GM23338 (cell line): ENCODE measurements around the gene PAPPA2.

Experiments used
- CREB1 ChIP-seq: fragments of 250-450 bp; sonication (Bioruptor Pico); IDR thresholded peaks from 2 replicates; pipeline ENCODE4 v1.5.0; 2020; ENCODE audit warnings: low read depth, mild to moderate bottlenecking, moderate library complexity
- EZH2 ChIP-seq: fragments of 200-600 bp; sonication (generic); IDR thresholded peaks from one replicate; pipeline ENCODE4 v1.8.0; 2017; ENCODE audit warnings: antibody characterized with exemption, mild to moderate bottlenecking, low read depth; ENCODE audit not compliant: unreplicated experiment
- EZH2phosphoT487 ChIP-seq: fragments of 200-600 bp; sonication (generic); IDR thresholded peaks from one replicate; pipeline ENCODE4 v1.8.1; 2018; ENCODE audit warnings: antibody characterized with exemption; ENCODE audit not compliant: unreplicated experiment
- JUNB ChIP-seq: IDR thresholded peaks from one replicate; pipeline ENCODE4 v1.6.1; 2016; ENCODE audit warnings: antibody characterized with exemption; ENCODE audit not compliant: unreplicated experiment
- NANOG ChIP-seq: IDR thresholded peaks from 2 replicates; pipeline ENCODE4 v1.6.1; 2016; ENCODE audit warnings: antibody characterized with exemption, borderline replicate concordance
- POLR2AphosphoS5 ChIP-seq: IDR thresholded peaks from 2 replicates; pipeline ENCODE4 v1.6.1; 2016; ENCODE audit warnings: antibody characterized with exemption, low read depth
- STAT1 ChIP-seq: IDR thresholded peaks from one replicate; pipeline ENCODE4 v1.6.1; 2016; ENCODE audit warnings: antibody characterized with exemption; ENCODE audit not compliant: unreplicated experiment
- ZNF114 ChIP-seq: fragments of 250-450 bp; sonication (Bioruptor Pico); IDR thresholded peaks from 2 replicates; pipeline ENCODE4 v1.5.0; 2020; ENCODE audit warnings: mild to moderate bottlenecking, moderate library complexity
- ZNF331 ChIP-seq: fragments of 250-450 bp; sonication (Bioruptor Pico); IDR thresholded peaks from 2 replicates; pipeline ENCODE4 v1.5.0; 2020; ENCODE audit warnings: low read depth, mild to moderate bottlenecking, moderate library complexity
- ZNF462 ChIP-seq: fragments of 250-450 bp; sonication (Bioruptor Pico); IDR thresholded peaks from 2 replicates; pipeline ENCODE4 v1.5.0; 2020; ENCODE audit warnings: mild to moderate bottlenecking, moderate library complexity
- TF ChIP-seq, protein P1 (sequence below), 2 experiments: fragments of 200-600 bp in 1 of 2; sonication (generic) in 1 of 2; conservative IDR thresholded peaks; 2 replicates each; pipeline versions ENCODE4 v1.5.1 to v1.6.1; 2016 to 2017; ENCODE audit warnings: antibody characterized with exemption in 2 of 2, low read depth in 2 of 2, mild to moderate bottlenecking in 2 of 2, moderate library complexity in 1 of 2
- TF ChIP-seq, protein P2 (sequence below): IDR thresholded peaks from one replicate; pipeline ENCODE4 v1.6.1; 2018; ENCODE audit warnings: antibody characterized with exemption; ENCODE audit not compliant: unreplicated experiment
- TF ChIP-seq, protein P3 (sequence below): IDR thresholded peaks from 2 replicates; pipeline ENCODE4 v1.6.1; 2016; ENCODE audit warnings: antibody characterized with exemption

- TF ChIP-seq, protein P1, sequence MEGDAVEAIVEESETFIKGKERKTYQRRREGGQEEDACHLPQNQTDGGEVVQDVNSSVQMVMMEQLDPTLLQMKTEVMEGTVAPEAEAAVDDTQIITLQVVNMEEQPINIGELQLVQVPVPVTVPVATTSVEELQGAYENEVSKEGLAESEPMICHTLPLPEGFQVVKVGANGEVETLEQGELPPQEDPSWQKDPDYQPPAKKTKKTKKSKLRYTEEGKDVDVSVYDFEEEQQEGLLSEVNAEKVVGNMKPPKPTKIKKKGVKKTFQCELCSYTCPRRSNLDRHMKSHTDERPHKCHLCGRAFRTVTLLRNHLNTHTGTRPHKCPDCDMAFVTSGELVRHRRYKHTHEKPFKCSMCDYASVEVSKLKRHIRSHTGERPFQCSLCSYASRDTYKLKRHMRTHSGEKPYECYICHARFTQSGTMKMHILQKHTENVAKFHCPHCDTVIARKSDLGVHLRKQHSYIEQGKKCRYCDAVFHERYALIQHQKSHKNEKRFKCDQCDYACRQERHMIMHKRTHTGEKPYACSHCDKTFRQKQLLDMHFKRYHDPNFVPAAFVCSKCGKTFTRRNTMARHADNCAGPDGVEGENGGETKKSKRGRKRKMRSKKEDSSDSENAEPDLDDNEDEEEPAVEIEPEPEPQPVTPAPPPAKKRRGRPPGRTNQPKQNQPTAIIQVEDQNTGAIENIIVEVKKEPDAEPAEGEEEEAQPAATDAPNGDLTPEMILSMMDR (conservative IDR thresholded peaks at IDR 0.05; ENCODE audit: low read depth in 2 of 2), result no peak
- no peak for TF ChIP-seq EZH2phosphoT487
- no peak for TF ChIP-seq JUNB
- no peak for TF ChIP-seq EZH2
- TF ChIP-seq POLR2AphosphoS5, result no peak
- TF ChIP-seq, protein P2, sequence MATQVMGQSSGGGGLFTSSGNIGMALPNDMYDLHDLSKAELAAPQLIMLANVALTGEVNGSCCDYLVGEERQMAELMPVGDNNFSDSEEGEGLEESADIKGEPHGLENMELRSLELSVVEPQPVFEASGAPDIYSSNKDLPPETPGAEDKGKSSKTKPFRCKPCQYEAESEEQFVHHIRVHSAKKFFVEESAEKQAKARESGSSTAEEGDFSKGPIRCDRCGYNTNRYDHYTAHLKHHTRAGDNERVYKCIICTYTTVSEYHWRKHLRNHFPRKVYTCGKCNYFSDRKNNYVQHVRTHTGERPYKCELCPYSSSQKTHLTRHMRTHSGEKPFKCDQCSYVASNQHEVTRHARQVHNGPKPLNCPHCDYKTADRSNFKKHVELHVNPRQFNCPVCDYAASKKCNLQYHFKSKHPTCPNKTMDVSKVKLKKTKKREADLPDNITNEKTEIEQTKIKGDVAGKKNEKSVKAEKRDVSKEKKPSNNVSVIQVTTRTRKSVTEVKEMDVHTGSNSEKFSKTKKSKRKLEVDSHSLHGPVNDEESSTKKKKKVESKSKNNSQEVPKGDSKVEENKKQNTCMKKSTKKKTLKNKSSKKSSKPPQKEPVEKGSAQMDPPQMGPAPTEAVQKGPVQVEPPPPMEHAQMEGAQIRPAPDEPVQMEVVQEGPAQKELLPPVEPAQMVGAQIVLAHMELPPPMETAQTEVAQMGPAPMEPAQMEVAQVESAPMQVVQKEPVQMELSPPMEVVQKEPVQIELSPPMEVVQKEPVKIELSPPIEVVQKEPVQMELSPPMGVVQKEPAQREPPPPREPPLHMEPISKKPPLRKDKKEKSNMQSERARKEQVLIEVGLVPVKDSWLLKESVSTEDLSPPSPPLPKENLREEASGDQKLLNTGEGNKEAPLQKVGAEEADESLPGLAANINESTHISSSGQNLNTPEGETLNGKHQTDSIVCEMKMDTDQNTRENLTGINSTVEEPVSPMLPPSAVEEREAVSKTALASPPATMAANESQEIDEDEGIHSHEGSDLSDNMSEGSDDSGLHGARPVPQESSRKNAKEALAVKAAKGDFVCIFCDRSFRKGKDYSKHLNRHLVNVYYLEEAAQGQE, result no peak
- no peak for TF ChIP-seq CREB1 (CRISPR knock-in tag)
- TF ChIP-seq ZNF331 (CRISPR knock-in tag), result no peak
- TF ChIP-seq, protein P3, sequence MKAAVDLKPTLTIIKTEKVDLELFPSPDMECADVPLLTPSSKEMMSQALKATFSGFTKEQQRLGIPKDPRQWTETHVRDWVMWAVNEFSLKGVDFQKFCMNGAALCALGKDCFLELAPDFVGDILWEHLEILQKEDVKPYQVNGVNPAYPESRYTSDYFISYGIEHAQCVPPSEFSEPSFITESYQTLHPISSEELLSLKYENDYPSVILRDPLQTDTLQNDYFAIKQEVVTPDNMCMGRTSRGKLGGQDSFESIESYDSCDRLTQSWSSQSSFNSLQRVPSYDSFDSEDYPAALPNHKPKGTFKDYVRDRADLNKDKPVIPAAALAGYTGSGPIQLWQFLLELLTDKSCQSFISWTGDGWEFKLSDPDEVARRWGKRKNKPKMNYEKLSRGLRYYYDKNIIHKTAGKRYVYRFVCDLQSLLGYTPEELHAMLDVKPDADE, result no peak
- TF ChIP-seq NANOG, result no peak
- TF ChIP-seq STAT1, result no peak
- no peak for TF ChIP-seq ZNF462 (CRISPR knock-in tag)
- TF ChIP-seq ZNF114, result no peak
Measured at GRCh38 chr1:176877557-176877956, 414.6 kb downstream of the PAPPA2 start.
